GM19438 (cell line): ENCODE measurements around the gene ZNF385D.

Experiments used
- ATAC-seq: cut with Tn5 transposase; IDR thresholded peaks from one replicate; pipeline ENCODE4 v1.9.1; 2021; ENCODE audit warnings: low read depth; ENCODE audit not compliant: unreplicated experiment

Gene ZNF385D

DNA sequence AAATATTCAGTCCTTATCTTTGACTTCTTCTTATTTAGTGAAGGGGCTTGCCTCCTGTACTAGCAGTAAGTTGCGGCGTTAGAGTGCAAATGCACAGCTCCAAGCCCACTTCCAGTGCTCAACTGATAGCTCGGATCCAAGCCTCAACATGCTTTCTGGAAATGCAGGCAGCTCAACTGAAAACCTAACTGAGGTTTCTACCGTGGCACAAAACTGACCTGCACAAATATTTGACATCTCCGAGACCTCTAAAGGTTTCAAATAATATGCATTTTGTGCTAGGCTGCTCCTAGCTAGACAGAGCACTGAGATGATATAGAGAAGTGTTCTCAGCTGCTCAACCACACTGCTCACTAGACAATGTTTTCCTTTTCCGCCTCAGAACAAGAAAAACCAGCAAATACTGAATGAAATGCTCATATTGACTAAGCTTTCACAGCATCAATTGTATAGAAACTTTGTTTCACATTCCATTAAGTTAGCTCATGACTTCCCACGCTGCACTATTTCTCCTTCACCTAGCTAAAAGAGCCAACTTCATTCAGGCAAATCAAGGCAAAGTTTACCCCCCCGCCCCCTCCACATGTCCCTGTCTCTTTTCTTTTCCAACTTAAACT is 822 bp downstream of the ZNF385D start:
- no peak for ATAC-seq

DNA sequence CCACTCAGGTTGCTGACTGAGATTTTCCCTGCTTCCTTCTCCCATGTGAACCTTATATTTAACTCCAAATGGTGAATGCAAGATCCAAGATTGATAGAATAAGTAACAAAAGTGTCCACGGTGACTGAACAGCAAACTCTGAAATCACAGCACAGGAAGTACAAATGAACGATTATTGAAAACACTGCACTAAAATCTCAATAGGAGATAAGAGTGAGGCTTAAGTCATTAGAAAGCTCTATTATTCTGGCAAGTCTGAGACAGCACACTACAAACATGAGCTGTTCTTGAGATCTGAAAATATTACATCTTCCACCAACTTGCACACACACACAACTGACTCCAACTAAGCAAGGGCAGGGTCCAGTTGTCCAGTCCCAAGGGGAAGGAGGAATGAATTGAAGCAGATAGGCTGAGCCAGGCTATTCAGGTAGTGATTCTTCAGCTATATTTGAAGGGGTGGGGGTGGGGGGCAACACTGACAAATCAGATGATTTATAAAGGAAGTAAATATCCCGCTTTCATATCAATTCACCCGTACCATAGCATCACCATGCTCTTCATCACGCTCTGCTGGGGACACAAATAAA is 2.9 kb downstream of the ZNF385D start:
- no peak for ATAC-seq

DNA sequence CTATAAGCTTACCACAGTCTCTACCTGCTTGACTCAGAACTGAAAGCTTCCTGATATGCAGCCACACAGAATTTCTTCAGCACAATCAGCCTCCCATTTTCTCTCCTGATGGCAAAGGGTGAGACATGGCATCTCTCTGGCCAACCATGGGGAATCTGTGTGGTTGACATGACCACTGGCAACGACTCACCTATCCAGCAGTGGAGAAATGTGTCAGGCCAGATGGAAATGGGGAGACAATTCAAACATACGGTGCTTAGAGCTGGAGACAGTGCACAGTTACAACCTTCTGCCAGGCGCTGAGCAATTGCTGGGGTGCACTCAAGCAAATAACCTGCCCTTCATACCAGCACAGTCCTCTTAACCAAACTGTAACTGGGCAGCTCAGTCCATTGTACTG is 3.6 kb downstream of the ZNF385D start:
- ATAC-seq, result no peak

DNA sequence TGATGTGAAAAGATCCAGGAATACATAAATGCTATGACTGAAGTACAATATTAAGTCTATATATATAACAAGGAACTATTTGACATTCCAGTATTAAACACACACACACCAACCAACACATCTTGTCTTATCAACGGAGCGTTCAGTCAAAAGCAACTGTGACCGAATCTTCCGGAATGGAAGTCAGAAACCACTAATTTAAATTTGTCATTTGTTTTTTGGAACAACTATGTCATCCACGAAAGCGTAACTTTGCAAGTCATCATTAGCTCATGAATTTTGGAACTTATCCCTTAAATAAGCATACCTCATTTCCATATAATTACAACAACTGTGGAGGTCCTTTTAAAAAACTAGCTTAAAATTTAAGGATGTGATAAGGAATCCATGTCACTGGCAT is 5.0 kb downstream of the ZNF385D start:
- no peak for ATAC-seq

DNA sequence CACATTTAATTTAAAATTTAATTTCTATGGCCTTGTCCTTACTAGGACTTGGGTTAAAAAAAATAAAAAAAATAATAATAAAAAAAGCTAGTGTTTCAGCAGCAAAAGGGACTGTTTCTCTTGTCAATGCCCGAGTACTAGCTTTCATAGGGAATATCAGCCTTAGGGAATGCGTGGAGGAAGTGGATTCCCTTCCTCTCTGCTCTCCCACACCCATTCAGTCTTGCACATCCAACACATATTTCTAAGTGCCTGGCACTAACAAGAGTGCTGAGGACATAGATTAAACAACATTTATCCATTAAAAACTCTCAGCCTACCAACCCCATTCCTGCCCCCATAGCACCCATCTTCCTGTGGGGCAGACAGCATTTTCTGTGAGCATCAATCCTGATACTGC is 6.2 kb downstream of the ZNF385D start:
- no peak for ATAC-seq

DNA sequence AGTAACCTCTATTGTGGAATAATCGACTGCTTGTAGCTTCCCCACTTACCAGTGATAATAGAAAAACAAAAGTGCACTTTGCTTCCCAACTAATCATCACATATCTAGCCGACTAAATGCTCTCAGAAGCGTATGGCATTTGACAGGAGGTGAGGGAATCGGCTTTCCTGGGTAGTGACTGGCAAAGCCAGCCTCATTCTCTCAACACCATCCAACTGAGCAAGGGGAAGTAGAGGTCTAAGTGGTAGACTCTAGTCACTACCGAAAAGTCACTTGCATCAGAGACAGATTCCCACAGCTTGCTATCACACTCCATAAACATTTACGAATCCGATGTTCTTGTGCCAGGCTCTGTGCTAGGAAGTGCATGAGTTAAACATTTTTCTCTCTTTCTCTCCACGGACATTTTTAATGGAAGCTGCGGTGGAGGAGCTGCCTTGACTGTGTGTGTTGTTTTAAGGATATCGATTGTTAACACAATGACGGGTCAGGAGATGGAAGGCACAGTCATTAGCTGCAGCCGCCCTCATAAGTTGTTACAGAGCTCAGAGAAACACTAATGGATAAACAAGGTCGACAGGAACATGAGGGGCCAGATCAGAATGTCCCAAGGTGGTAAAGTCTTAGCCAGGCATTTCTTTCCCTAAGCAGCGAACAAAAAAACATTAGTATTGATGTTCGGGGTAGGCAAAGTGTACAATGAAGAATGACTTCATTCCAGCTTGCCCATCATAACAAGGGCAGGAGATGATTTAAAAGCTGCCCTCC is 11.9 kb downstream of the ZNF385D start:
- no peak for ATAC-seq

DNA sequence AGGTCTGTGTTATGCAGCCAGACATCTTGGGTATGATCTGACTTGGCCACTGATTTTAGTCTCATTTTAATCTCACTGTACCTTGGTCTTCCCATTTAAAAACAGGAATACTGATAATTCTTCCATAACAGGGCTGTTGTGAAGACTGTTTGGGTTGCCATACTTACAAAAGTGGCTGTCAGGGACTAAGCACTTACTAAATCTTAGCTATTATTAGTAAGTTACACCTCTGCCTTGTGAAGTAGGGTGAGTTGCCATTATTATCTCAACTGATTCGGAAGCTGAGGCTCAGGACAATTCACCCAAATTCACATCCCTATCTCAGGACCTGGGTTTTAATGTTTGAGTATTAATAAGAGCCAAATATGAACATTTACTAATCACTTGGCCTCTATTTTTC is 12.7 kb downstream of the ZNF385D start:
- ATAC-seq, result no peak

DNA sequence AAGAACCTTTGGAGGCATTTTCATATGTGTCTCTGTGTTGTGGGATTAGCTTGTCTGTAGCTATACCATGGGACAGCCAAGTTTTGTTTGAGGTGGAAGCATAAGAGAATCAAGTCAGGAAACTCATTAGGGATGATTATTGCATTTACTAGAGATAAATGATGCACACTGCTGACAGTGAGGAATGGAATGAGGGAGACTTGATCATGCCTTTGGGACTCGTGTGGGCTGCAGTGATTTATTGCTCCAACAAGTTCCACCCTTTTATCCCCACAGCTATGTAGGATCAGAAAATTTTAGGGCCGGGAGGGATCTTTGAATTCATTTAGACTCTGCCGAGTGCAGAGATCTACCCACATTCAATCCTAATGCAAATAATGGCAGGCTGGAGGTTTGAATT is 16.3 kb downstream of the ZNF385D start:
- ATAC-seq, result no peak

DNA sequence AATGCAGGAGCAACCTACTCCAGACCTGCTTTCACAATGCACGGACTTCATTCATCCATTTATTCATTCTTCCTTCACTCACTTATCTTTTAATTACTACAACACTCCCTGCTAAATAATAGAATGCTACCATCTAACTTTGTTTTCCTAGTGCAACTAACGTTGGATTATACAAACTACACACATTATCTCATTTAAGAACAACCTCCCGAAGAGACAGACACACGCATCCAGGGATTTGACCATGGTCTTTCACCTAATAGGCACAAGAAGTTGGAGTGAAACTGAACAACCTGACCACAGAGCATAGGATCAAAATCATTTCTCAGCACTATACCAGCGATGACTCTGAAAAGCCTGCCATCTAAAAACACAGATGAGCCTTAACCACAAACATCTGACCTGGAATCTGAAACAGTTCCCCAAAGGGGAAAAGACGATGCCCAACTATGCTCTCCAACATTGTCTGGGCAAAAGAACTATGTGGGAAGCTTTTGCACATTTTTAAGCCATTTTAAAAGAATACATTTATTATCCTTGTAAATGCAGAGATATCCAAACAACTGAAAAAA is 21.0 kb downstream of the ZNF385D start:
- ATAC-seq, result no peak

DNA sequence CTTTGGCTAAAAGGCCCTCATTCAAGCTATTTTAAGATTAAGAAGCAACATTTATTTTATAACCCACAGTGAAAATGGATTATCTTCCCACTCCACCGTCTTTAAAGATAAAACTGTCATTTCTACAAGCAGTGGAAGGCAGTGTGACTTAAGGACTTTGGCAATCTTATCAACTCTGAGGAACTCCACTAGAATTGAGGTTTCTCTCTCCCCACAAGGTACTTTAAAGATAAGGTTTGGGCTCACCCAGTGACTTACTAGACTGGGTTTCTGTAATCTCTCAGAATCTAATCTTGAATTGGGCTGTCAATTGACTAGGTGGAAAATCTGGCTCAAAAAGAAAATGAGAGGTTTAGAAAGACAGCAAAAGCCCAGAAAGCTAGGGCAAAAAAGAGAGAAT is 21.7 kb downstream of the ZNF385D start:
- no peak for ATAC-seq

DNA sequence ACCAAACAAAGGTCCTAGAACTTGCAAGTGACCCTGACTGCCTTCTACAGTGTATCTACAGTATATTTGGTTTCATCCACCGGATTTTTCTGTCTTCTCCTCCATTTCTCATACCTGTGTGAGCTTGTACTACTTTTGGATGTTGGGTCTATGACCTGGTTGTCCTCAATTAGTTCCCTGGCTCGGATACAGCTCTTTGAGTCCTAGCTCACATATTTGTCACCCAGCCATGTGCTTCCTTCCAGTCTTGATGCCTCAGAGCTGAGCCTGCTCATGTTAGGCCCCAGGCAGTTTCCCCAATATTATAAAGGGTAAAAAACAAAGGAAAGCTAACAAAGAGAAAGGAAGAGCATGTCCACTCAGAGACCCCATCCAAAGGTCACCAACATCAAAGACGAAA is 28.2 kb downstream of the ZNF385D start:
- ATAC-seq, result no peak

DNA sequence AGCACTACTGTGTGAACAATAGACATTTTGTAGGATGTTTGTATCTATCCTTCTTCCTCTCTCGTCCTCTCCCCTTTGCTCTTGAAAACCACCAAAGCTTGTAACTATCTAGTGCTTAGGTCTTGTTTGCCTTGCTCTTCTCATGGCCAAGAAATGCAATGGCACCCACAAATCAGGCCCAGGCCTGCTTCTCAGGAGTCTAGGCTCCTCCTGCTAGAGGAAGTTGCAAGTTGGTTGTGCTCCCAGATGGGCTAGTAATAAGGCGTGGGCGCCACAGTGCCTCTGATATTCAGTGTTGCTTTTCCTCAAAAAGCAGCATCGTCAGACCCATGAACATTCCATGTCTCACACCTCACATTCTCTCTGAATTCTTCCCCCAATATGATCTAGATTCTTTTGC is 28.7 kb downstream of the ZNF385D start:
- ATAC-seq, result no peak

DNA sequence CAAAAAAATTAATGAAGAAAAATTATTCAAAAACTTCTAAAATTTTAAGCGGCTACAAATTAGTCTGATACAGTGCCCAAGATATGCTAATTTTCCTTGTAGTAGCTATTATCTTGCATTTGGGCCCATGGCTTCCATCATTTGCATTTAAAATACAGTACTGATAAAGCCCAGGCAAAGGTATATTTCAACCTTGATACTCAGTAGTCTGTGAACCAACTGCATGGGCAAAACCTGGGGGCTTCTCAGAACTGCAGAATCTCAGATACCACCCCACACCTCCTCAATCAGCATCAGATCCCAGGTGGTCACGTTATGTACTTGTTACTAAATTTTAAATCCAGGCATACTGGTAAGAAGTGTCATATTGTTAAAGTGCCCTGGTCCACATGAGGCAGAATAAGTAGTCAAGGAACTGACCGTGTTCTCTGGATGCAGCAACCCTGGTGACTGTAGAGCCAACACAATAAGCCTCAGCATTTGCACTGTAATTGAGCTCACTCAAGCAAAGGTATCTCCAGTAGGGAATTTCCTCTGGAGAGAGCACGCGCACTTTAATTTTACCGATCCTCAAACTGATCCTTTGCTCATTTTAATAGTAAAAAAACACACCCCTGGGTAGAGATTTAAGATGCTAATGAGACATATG is 31.9 kb downstream of the ZNF385D start:
- ATAC-seq, result no peak

DNA sequence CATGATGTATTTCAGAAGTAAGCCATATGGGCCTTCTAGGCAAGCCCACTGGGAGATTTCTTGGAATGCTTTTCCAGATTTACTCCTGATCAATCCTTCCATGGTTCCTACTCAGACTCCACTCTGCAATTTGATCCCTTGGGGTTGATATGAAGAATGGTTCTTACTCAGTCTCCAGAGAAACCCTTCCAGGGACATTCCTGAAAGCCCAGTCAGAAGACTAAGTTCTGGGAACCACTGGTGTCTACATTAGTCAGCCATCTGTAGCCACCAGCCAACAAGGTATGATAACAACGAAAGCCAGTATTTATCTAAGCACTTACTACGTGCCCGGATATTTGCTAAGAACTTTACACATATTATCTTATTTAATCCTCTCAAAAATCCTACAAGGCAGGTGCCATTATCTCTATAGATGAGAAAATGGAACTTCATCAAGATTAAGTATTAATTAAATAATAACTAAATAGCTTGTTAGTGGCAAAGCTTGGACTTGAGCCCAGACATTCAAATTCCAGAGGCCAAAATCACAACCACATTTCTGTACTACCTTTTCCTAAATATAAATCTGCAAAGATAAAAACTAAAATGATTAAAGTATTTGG is 32.7 kb downstream of the ZNF385D start:
- ATAC-seq, result no peak

DNA sequence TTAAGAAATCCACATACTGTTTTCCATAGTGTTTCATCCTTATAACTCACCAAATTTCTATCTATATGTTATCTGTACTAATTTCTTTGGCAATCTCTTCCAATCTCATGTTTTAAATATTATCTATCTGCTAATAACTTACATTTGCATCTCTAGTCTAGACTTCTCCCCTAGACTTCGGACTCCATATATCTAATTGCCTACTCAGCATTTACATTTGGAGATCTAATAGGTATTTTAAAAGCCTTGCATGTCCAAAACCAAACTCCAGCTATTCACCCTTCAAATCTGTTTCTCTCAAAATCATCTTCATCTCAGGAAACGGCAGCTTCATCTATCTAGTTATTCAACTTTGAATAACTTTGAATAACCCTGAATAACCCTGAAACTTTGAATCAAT is 35.3 kb downstream of the ZNF385D start:
- ATAC-seq, result no peak

DNA sequence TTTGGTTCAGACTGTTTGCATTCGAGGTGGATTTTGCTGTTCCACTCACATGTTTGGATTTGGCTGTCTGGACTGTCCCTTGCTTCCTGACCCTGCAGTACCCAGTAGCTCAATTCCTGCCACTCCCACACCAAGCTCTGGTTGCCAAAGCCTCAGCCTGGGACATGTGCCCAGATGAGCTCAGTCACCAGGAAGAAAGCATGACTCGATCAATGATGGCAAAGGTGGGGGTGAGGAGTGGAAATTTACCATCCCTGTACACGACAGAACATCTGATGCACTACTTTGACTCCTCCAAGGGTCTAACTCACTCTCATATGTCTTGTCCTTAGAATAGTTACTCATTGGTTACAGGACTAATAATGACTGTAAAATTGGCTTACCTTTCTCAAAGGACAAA is 45.2 kb downstream of the ZNF385D start:
- ATAC-seq, result no peak

DNA sequence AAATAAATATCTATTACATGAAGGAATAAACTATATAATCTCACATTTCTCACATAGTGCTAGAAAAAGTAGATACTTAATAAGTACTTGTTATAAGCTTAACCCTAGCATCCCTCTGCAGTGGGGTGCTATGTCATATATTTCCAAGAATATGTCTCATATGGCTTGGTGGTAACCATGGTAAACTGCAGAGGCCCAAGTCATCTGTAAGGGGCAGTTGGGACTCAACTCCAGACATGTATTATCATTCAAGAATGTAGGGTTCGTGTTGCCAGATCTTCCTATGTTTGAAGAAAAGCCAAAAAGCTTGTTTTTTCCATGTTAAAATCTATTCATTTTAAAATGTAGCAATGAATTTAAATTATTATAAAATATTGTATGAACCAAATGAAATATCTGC is 46.2 kb downstream of the ZNF385D start:
- ATAC-seq, result no peak

DNA sequence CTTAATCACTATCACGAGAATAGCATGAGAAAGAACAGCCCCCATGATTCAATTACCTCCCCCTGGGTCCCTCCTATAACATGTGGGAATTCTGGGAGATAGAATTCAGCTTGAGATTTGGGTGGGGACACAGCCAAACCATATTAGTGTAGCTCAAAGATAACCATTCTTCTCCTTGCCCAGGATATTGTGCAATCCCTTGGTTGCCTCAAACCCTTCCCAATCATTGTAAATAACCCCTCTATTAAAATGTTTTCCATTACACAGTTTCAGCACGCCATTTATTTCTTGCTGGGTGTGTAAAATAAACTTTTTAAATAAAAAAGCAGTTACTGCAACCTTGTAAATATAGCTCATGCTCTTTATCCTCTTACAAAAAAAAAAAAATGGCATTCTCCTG is 47.7 kb downstream of the ZNF385D start:
- no peak for ATAC-seq

DNA sequence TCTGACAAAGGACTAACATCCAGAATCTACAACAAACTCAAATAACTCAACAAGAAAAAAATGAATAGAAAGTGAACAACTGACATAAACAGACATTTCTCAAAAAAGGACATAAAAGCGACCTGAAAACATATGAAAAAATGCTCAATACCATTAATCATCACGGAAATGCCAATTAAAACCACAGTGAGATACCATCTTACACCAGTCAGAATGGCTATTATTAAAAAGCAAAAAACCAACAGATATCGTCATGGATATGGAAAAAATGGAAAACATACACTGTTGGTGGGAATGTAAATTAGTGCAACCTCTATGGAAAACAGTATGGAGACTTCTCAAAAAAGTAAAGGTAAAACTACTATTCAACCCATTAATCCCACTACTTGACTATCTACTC is 53.3 kb downstream of the ZNF385D start:
- ATAC-seq, result no peak

DNA sequence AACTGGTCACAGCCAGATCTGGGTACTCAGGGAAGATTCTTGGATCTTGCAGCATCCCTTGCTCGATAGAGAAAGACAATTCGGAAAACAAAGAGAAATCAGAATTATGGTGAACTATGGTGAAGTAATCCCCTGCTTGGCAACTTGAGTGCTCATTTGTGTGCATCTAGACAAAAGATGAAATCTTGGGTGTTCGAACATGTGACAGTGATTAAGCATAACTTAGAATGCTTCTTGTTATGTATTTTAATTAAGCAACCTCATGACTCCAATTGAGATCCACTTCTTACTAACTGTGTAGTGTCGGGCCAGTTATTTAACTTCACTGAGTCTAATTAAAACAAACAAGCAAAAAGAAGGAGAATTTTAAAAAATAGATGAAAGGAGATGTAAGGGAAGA is 56.5 kb downstream of the ZNF385D start:
- no peak for ATAC-seq

DNA sequence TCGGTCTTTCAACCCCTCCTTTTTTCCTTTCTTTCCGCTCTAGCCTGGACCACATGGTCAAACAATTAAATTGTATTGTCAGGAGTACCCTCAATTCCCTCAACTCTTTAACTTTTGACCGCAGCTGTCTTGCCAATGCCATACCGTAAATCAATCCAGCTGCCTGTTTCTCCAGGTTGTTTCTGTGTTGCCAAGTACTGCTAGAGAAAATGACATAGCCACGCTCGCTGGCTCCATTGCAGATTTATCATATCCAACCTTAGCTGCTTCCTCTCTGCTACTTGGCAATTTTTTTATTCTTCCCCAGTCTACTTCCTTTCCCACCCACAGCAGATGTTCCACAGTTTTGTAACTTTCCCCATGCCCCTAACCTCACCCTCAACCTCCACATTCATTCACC is 60.0 kb downstream of the ZNF385D start:
- ATAC-seq, result no peak
